Neural progenitor cell (in vitro differentiated cells): Measurements from ENCODE around the gene FBXW10B. TPM values are rescaled to one million over a fixed set of nuclear protein-coding genes. Genes with fewer than 3 reads are reported as not detected.

Experiments used
- DNase-seq: peaks from one replicate; pipeline ENCODE4 v3.0.0-alpha.2; 2016; ENCODE audit warnings: low spot score
- H2AFZ ChIP-seq: fragments of 200-600 bp; sonication (generic); replicated peaks from 2 replicates; pipeline ENCODE4 v1.6.1; 2016; ENCODE audit warnings: antibody characterized with exemption
- H3F3A ChIP-seq: fragments of 200-600 bp; sonication (generic); 2 replicates; pipeline ENCODE4 v1.6.1; 2016; ENCODE audit warnings: antibody characterized with exemption, low read depth
- H3K27ac ChIP-seq: fragments of 200-600 bp; sonication (generic); 2 replicates; pipeline ENCODE4 v1.5.1; 2016; ENCODE audit warnings: mild to moderate bottlenecking
- H3K27me3 ChIP-seq: fragments of 200-600 bp; sonication (generic); 2 replicates; pipeline ENCODE4 v1.6.1; 2016; ENCODE audit warnings: mild to moderate bottlenecking, moderate library complexity
- H3K36me3 ChIP-seq: fragments of 200-600 bp; sonication (generic); 2 replicates; pipeline ENCODE4 v1.5.1; 2016
- H3K4me1 ChIP-seq: fragments of 200-600 bp; sonication (generic); 2 replicates; pipeline ENCODE4 v1.6.1; 2016; ENCODE audit warnings: mixed run types
- H3K4me2 ChIP-seq: fragments of 200-600 bp; sonication (generic); 2 replicates; pipeline ENCODE4 v1.6.1; 2016
- H3K4me3 ChIP-seq: fragments of 200-600 bp; sonication (generic); 2 replicates; pipeline ENCODE4 v1.5.1; 2016
- H3K79me2 ChIP-seq: fragments of 200-600 bp; sonication (generic); 2 replicates; pipeline ENCODE4 v1.6.1; 2016; ENCODE audit warnings: low read depth
- H3K9ac ChIP-seq: fragments of 200-600 bp; sonication (generic); 2 replicates; pipeline ENCODE4 v1.6.1; 2016
- H3K9me3 ChIP-seq: fragments of 200-600 bp; sonication (generic); 2 replicates; pipeline ENCODE4 v1.5.1; 2016; ENCODE audit warnings: low read depth
- H4K20me1 ChIP-seq: fragments of 200-600 bp; sonication (generic); 2 replicates; pipeline ENCODE4 v1.6.1; 2016; ENCODE audit warnings: low read depth
- H3K27ac Mint-ChIP-seq: 3 replicates; pipeline ENCODE4 v1.8.0; 2021; ENCODE audit warnings: mixed read lengths
- H3K27me3 Mint-ChIP-seq: 2 replicates; pipeline ENCODE4 v1.8.0; 2022; ENCODE audit warnings: low read depth, mild to moderate bottlenecking, inconsistent platforms, moderate library complexity, mixed read lengths; ENCODE audit not compliant: insufficient read depth
- H3K36me3 Mint-ChIP-seq: 3 replicates; pipeline ENCODE4 v1.8.0; 2021; ENCODE audit warnings: mixed read lengths
- H3K4me1 Mint-ChIP-seq: 3 replicates; pipeline ENCODE4 v1.8.0; 2021; ENCODE audit warnings: mixed read lengths
- H3K4me3 Mint-ChIP-seq: 3 replicates; pipeline ENCODE4 v1.8.0; 2021; ENCODE audit warnings: mild to moderate bottlenecking, moderate library complexity, mixed read lengths
- H3K9me3 Mint-ChIP-seq: 3 replicates; pipeline ENCODE4 v1.8.0; 2020; ENCODE audit warnings: mixed read lengths
- EZH2 ChIP-seq: fragments of 200-600 bp; sonication (generic); IDR thresholded peaks from 2 replicates; pipeline ENCODE4 v1.6.1; 2017; ENCODE audit warnings: antibody characterized with exemption, mild to moderate bottlenecking, moderate library complexity
- EZH2phosphoT487 ChIP-seq: fragments of 200-600 bp; sonication (generic); IDR thresholded peaks from 2 replicates; pipeline ENCODE4 v1.6.1; 2017; ENCODE audit warnings: antibody characterized with exemption
- total RNA-seq: library from RNA; depleted of rRNA; stranded (reverse); fragments of >200 nt; gene quantifications from 2 replicates; pipeline ENCODE4 v1.2.3, GENCODE V29; 2015; ENCODE audit warnings: low replicate concordance
- TF ChIP-seq, protein P1 (sequence below): fragments of 200-600 bp; sonication (generic); IDR thresholded peaks from 2 replicates; pipeline ENCODE4 v1.5.1; 2017; ENCODE audit warnings: antibody characterized with exemption, mild to moderate bottlenecking

The FBXW10B gene
- total RNA-seq, 1 donor from 2014 or later: not detected

DNA sequence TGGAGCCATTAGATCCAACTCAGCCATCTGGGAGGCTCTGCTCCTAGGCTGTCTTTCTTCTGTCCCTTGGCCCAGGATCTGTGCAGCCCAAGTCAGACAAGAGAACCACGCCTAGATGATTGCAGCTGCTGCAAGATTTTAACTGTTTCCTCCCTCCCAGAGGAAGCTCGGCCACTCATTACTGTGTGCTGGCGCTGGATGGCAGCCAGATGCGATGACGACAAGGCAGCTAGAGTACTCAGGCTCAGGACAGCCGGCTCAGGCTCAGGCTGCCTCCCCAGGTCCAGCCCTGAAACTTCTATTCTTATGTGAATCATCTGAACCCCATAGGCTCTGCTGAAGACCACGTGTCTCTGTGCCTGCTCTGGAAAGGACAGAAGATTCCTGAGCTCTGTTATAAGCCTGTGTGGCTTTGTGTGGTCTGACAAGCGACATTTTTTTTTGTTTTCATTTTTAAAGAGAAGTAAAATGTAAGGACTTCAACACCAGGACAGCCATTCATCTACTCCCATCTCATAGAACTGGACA lies 32.1 kb upstream of the FBXW10B start:
- Mint-ChIP-seq H3K27ac (no peak overlapping the region), H3K36me3 (peaks cover 2% of the 10 kb centered on the region), H3K27me3 (no peaks in the 10 kb centered on the region), H3K4me1 (peaks cover 57% of the 10 kb centered on the region), H3K4me3 (peak overlapping the region; percentile 62), H3K9me3 (no peaks in the 10 kb centered on the region)
- Histone ChIP-seq H3F3A (no peaks in the 10 kb centered on the region), H3K4me2 (peak overlapping the region; percentile 36), H4K20me1 (no peaks in the 10 kb centered on the region), H3K36me3 (no peaks in the 10 kb centered on the region), H3K4me1 (peaks cover 23% of the 10 kb centered on the region), H3K79me2 (no peaks in the 10 kb centered on the region), H3K9ac (no peak overlapping the region), H3K27ac (no peak overlapping the region), H3K9me3 (no peaks in the 10 kb centered on the region), H3K4me3 (no peak overlapping the region), H3K27me3 (no peaks in the 10 kb centered on the region), H2AFZ (peak overlapping the region; percentile 17)
- no peak for TF ChIP-seq EZH2phosphoT487
- TF ChIP-seq, protein P1, sequence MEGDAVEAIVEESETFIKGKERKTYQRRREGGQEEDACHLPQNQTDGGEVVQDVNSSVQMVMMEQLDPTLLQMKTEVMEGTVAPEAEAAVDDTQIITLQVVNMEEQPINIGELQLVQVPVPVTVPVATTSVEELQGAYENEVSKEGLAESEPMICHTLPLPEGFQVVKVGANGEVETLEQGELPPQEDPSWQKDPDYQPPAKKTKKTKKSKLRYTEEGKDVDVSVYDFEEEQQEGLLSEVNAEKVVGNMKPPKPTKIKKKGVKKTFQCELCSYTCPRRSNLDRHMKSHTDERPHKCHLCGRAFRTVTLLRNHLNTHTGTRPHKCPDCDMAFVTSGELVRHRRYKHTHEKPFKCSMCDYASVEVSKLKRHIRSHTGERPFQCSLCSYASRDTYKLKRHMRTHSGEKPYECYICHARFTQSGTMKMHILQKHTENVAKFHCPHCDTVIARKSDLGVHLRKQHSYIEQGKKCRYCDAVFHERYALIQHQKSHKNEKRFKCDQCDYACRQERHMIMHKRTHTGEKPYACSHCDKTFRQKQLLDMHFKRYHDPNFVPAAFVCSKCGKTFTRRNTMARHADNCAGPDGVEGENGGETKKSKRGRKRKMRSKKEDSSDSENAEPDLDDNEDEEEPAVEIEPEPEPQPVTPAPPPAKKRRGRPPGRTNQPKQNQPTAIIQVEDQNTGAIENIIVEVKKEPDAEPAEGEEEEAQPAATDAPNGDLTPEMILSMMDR: no peak
- TF ChIP-seq EZH2: no peak
- peak; percentile 75 for DNase-seq

DNA sequence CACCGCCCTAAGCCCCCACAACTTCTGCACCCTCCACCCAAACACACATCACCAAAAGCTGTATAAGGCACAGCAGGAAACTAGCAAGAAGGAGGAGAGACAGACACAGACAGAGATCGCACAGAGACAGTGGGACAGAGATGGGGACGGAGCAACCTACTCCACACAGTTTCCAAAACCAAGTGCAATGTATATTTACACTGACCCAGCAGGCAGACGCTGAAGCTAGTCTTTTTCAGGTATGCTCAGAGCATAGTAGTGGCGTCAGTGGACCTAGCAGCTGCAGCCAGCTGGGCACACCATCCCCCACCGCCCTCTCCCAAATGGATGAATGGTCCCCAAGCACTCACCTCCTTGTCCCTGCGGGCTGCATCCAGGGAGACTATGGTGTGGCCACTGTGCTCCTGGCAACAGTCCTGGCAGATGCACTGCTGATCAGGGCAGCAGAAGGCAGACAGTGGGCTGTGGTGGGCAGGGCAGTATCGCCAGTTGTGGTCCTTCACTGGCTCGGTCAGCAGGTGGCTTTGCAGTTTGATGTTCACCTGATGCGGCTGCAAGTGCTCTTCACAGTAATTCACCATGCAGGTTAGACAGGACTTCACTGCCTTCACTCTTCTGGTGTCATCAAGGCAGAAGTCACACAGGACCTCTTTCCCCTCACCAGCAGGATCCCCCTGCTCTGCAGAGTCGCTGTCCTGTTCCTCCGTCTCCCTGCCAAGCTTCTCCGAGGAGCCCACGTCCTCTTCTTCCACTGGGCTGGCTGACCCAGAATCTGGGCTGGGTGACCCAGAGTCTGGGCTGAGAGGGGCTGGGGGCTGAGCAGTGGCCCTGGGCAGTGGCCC lies 31.5 kb upstream of the FBXW10B start:
- H4K20me1 ChIP-seq: no peaks in the 10 kb centered on the region
- H3K4me1 ChIP-seq: peaks cover 23% of the 10 kb centered on the region
- Mint-ChIP-seq H3K36me3 (peaks cover 2% of the 10 kb centered on the region), H3K27me3 (no peaks in the 10 kb centered on the region), H3K4me3 (peak overlapping the region; percentile 62), H3K27ac (no peak overlapping the region), H3K9me3 (no peaks in the 10 kb centered on the region), H3K4me1 (peaks cover 52% of the 10 kb centered on the region)
- H2AFZ ChIP-seq: peak overlapping the region; percentile 17
- no peaks in the 10 kb centered on the region for H3K79me2 ChIP-seq
- H3K36me3 ChIP-seq: no peaks in the 10 kb centered on the region
- no peaks in the 10 kb centered on the region for H3K9me3 ChIP-seq
- no peak for DNase-seq
- no peak overlapping the region for H3K27ac ChIP-seq
- no peak overlapping the region for H3K4me3 ChIP-seq
- peak overlapping the region; percentile 36 for H3K4me2 ChIP-seq
- H3K27me3 ChIP-seq: no peaks in the 10 kb centered on the region
- H3K9ac ChIP-seq: no peak overlapping the region
- no peaks in the 10 kb centered on the region for H3F3A ChIP-seq
- TF ChIP-seq EZH2phosphoT487: no peak
- TF ChIP-seq, protein P1: no peak

DNA sequence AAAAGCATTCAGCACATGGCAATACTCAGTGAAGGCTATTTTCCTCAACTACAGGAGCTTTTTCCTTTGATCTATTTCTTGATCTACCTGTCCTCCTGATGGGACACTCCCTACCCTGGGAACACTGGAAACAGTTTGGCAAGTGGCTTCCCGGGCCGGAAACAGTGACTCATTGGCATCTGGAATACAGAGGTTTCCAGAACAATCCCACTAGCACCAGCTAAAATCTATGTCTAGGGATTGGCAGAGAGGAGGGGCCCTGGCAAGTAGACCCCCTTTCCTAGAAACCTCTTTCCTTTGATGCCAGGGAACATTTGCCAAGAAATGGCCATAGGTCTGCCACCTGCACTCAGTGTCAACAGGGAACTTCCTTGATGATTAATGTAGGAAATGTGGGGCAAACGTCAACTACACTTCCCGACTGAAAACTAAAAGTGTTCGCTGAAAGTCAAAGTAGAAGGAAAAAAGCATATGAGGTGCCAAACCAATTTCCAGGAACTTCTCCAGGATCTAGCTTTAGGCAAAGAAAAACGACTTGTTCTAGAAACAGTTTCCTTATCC lies 30.4 kb upstream of the FBXW10B start:
- no peak overlapping the region for H3K27ac Mint-ChIP-seq
- DNase-seq: no peak
- H3K4me3 ChIP-seq: no peak overlapping the region

More for the DNA sequence above, 30.4 kb upstream of the FBXW10B start:
- H3K27me3 Mint-ChIP-seq: no peaks in the 10 kb centered on the region
- Histone ChIP-seq H2AFZ (no peak overlapping the region), H3K27me3 (no peaks in the 10 kb centered on the region), H4K20me1 (no peaks in the 10 kb centered on the region), H3K27ac (no peak overlapping the region), H3K9ac (no peak overlapping the region), H3K36me3 (no peaks in the 10 kb centered on the region), H3K4me2 (no peak overlapping the region), H3F3A (peaks cover 6% of the 10 kb centered on the region), H3K79me2 (no peaks in the 10 kb centered on the region), H3K9me3 (no peaks in the 10 kb centered on the region), H3K4me1 (peaks cover 25% of the 10 kb centered on the region)
- H3K4me3 Mint-ChIP-seq: no peak overlapping the region
- TF ChIP-seq EZH2 (no peak), EZH2phosphoT487 (no peak)
- TF ChIP-seq, protein P1: no peak
- H3K9me3 Mint-ChIP-seq: no peaks in the 10 kb centered on the region
- H3K4me1 Mint-ChIP-seq: peaks cover 52% of the 10 kb centered on the region
- H3K36me3 Mint-ChIP-seq: peaks cover 2% of the 10 kb centered on the region
